Vagina (tissue), 2 donors: Measurements from ENCODE around the gene CCDC92.

Experiments
- CTCF ChIP-seq, 3 experiments: fragments of 450-650 bp in 2 of 3; fragments of 200-600 bp in 1 of 3; sonication (generic) in 1 of 3; IDR thresholded peaks; one replicate each; pipeline ENCODE4 v1.5.1; 2017 to 2019; ENCODE audit warnings: antibody characterized with exemption in 3 of 3, mild to moderate bottlenecking in 2 of 3, moderate library complexity in 2 of 3
- POLR2A ChIP-seq, 2 donors: fragments of 450-650 bp; IDR thresholded peaks; one replicate each; pipeline ENCODE4 v1.6.1; 2017; ENCODE audit warnings: antibody characterized with exemption in 2 of 2, mild to moderate bottlenecking in 2 of 2, moderate library complexity in 2 of 2

DNA sequence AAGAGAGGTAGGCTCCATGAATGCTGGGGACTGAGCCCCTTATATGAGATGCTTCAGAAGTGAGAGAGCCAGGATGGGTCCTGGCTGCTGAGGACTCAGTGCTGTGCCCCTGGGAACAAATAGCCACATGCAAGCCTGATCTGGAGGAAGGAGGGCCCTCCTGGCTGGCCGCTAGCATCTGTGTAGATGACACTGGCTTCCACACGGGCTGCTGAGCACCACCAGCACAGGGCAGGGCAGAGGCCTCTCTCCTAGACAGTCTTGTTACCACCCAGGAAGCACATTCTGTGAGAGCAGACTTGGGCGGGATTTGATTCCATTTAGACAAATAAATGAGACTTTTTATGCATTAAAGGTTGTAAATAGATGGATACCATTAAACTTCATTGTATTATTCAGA, 48.4 kb upstream of the CCDC92 start:
- no peak for TF ChIP-seq POLR2A (IDR thresholded peaks at IDR 0.05)
- no peak for TF ChIP-seq CTCF (IDR thresholded peaks at IDR 0.05)
